K562 (cell line): Measurements from ENCODE around the gene FLAD1. TPM values are rescaled to one million over a fixed set of nuclear protein-coding genes. Genes with fewer than 3 reads are reported as not detected.
A peak's percentile ranks its signal among the peaks of the same experiment; 100 is the strongest.

Experiments
- CHD1 ChIP-seq: fragments of 200-600 bp; sonication (generic); IDR thresholded peaks from one replicate; pipeline ENCODE4 v1.6.1; 2012; ENCODE audit warnings: mild to moderate bottlenecking, moderate library complexity, low read length, inconsistent platforms
- GATAD2A ChIP-seq: fragments of 450-650 bp; IDR thresholded peaks from 2 replicates; pipeline ENCODE4 v1.6.1; 2017
- MTA3 ChIP-seq: fragments of 450-650 bp; formaldehyde crosslinking; IDR thresholded peaks from 2 replicates; pipeline ENCODE4 v1.6.1; 2017; ENCODE audit warnings: mild to moderate bottlenecking, borderline replicate concordance
- NUFIP1 ChIP-seq: fragments of 450-650 bp; IDR thresholded peaks from 2 replicates; pipeline ENCODE4 v1.6.1; 2018; ENCODE audit not compliant: partially characterized antibody
- TAF1 ChIP-seq: IDR thresholded peaks from 2 replicates; pipeline ENCODE4 v1.6.1; 2011; ENCODE audit warnings: mild to moderate bottlenecking, low read length, moderate library complexity; ENCODE audit not compliant: insufficient read depth, control insufficient read depth, severe bottlenecking; ENCODE audit errors: extremely low read depth
- ZFX ChIP-seq: sonication (generic); formaldehyde crosslinking; IDR thresholded peaks from 2 replicates; pipeline ENCODE4 v1.8.0; 2022; ENCODE audit warnings: mild to moderate bottlenecking, missing genetic modification reagents, moderate library complexity
- polyA plus RNA-seq, 8 experiments: library from polyadenylated mRNA; depleted of rRNA in 4 of 8; stranded (reverse) in 5 of 8; unstranded in 3 of 8; fragments of >200 nt; fragmentation: Nextera tagmentation in 2 of 8; fragmentation: Illumina TruSeq in 1 of 8; extraction: Ambion mirVana in 2 of 8; extraction: Trizol in 1 of 8; gene quantifications; 2 replicates each; pipeline versions ENCODE4 v1.2.1 to v1.2.3, GENCODE V29; 2011 to 2014; ENCODE audit warnings: inconsistent platforms in 1 of 8, missing spikeins in 1 of 8
- total RNA-seq, 7 experiments: library from RNA; depleted of rRNA in 6 of 7; stranded (reverse); fragments of >200 nt in 6 of 7; fragmentation: Illumina TruSeq in 2 of 7; extraction: Trizol in 2 of 7; gene quantifications; 2 replicates each; pipeline versions ENCODE4 v1.2.1 to v1.2.3, GENCODE V29; 2011 to 2021; ENCODE audit warnings: low replicate concordance in 1 of 7
- TF ChIP-seq, protein P1 (sequence below): fragments of 450-650 bp; IDR thresholded peaks from 2 replicates; pipeline ENCODE4 v1.6.1; 2018; ENCODE audit not compliant: partially characterized antibody
- TF ChIP-seq, protein P2 (sequence below), 3 experiments: fragments of 200-800 bp in 1 of 3; sonication (Bioruptor generic) in 1 of 3; sonication (generic) in 1 of 3; formaldehyde crosslinking in 1 of 3; IDR thresholded peaks; 2 replicates each; pipeline versions ENCODE4 v1.6.1 to v1.8.0; 2016 to 2022; ENCODE audit warnings: mild to moderate bottlenecking in 2 of 3, missing compliant biosample characterization in 2 of 3, missing genetic modification characterization in 2 of 3, missing genetic modification reagents in 1 of 3

Gene FLAD1
- total and polyA plus RNA-seq, 9 of the 15 experiments (the other 6 are each of a cell fraction or from before 2014, with no cell fraction given) = 24.9 to 85.8 (median 67.0) TPM

- TF ChIP-seq ZFX (CRISPR knock-in tag) (peak; percentile 40; the same call in 1 of the 2 replicates), MTA3 (0 out of 2 replicates have a peak, but pooled peaks have one; percentile 22), TAF1 (peak; percentile 36), CHD1 (peak; percentile 61), NUFIP1 (no peak), GATAD2A (no peak)
- TF ChIP-seq, protein P1, sequence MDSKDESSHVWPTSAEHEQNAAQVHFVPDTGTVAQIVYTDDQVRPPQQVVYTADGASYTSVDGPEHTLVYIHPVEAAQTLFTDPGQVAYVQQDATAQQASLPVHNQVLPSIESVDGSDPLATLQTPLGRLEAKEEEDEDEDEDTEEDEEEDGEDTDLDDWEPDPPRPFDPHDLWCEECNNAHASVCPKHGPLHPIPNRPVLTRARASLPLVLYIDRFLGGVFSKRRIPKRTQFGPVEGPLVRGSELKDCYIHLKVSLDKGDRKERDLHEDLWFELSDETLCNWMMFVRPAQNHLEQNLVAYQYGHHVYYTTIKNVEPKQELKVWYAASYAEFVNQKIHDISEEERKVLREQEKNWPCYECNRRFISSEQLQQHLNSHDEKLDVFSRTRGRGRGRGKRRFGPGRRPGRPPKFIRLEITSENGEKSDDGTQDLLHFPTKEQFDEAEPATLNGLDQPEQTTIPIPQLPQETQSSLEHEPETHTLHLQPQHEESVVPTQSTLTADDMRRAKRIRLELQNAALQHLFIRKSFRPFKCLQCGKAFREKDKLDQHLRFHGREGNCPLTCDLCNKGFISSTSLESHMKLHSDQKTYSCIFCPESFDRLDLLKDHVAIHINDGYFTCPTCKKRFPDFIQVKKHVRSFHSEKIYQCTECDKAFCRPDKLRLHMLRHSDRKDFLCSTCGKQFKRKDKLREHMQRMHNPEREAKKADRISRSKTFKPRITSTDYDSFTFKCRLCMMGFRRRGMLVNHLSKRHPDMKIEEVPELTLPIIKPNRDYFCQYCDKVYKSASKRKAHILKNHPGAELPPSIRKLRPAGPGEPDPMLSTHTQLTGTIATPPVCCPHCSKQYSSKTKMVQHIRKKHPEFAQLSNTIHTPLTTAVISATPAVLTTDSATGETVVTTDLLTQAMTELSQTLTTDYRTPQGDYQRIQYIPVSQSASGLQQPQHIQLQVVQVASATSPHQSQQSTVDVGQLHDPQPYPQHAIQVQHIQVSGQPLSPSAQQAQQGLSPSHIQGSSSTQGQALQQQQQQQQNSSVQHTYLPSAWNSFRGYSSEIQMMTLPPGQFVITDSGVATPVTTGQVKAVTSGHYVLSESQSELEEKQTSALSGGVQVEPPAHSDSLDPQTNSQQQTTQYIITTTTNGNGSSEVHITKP = peak; percentile 33
- TF ChIP-seq, protein P2, sequence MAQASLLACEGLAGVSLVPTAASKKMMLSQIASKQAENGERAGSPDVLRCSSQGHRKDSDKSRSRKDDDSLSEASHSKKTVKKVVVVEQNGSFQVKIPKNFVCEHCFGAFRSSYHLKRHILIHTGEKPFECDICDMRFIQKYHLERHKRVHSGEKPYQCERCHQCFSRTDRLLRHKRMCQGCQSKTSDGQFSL (CRISPR knock-in tag; IDR thresholded peaks at IDR 0.05) = 0 out of 2 replicates have a peak, but pooled peaks have one; percentile 31
- TF ChIP-seq, protein P2 (tag; IDR thresholded peaks at IDR 0.05) = no peak
Observed at GRCh38 chr1:154975409-154976059, 7.6 kb upstream of the FLAD1 start (continued).
